Activated T-helper 1 cell treated with anti-CD3 and anti-CD28 coated beads, Interleukin-12 subunit alpha, Interleukin-12 subunit beta, Interleukin-2, Interleukin-4 antibody, amounts not matched to agents 30 ng/mL and 10 ng/mL and 1 ng/mL, durations not matched to agents 14 hours and 24 hours and 36 hours (primary cell): ENCODE data around the gene SPTBN4. TPM values are rescaled to one million over a fixed set of nuclear protein-coding genes. Genes with fewer than 3 reads are reported as not detected.
A peak's percentile ranks its signal among the peaks of the same experiment; 100 is the strongest.

Experiments used
- DNase-seq: peaks from one replicate; pipeline ENCODE4 v3.0.0; 2021; ENCODE audit warnings: low spot score
- H3K27ac Mint-ChIP-seq: one replicate; pipeline ENCODE4 v1.8.0; 2021; ENCODE audit warnings: mild to moderate bottlenecking, mixed read lengths
- H3K27me3 Mint-ChIP-seq: one replicate; pipeline ENCODE4 v1.8.0; 2022; ENCODE audit warnings: mild to moderate bottlenecking, moderate library complexity, mixed read lengths; ENCODE audit not compliant: insufficient read depth
- H3K36me3 Mint-ChIP-seq: one replicate; pipeline ENCODE4 v1.8.0; 2021; ENCODE audit warnings: low read depth, mixed read lengths
- H3K4me1 Mint-ChIP-seq: one replicate; pipeline ENCODE4 v1.8.0; 2021; ENCODE audit warnings: low read depth, mixed read lengths
- H3K4me3 Mint-ChIP-seq: one replicate; pipeline ENCODE4 v1.8.0; 2021; ENCODE audit warnings: mild to moderate bottlenecking, moderate library complexity, mixed read lengths
- H3K9me3 Mint-ChIP-seq: one replicate; pipeline ENCODE4 v1.8.0; 2021; ENCODE audit warnings: mixed read lengths
- intact Hi-C: fragments of 100-400 bp; cut with micrococcal nuclease; formaldehyde crosslinking; loops from one replicate; pipeline ENCODE4 v1.15.1; 2024
- total RNA-seq: library from RNA; stranded (reverse); gene quantifications from 2 replicates; pipeline ENCODE4 v1.2.3, GENCODE V29; 2022

Gene SPTBN4
- total RNA-seq, 1 donor from 2014 or later = 0.21 TPM

- H3K4me1 Mint-ChIP-seq = peaks cover 56% of the 10 kb centered on the region
- H3K9me3 Mint-ChIP-seq = no peaks in the 10 kb centered on the region
- no peak for DNase-seq
- intact Hi-C loops = loop anchor here (1.0 to 2.0 kb wide), 5 partner anchors 16 to 294 kb away; no protein-coding TSS in a partner anchor
- no peak overlapping the region for H3K4me3 Mint-ChIP-seq
- H3K27me3 Mint-ChIP-seq = peaks cover 49% of the 10 kb centered on the region
- H3K27ac Mint-ChIP-seq = peak overlapping the region; percentile 3
- no peaks in the 10 kb centered on the region for H3K36me3 Mint-ChIP-seq
These were observed 132.1 kb downstream of the SPTBN4 start for GRCh38 chr19:40598918-40599307.

DNA sequence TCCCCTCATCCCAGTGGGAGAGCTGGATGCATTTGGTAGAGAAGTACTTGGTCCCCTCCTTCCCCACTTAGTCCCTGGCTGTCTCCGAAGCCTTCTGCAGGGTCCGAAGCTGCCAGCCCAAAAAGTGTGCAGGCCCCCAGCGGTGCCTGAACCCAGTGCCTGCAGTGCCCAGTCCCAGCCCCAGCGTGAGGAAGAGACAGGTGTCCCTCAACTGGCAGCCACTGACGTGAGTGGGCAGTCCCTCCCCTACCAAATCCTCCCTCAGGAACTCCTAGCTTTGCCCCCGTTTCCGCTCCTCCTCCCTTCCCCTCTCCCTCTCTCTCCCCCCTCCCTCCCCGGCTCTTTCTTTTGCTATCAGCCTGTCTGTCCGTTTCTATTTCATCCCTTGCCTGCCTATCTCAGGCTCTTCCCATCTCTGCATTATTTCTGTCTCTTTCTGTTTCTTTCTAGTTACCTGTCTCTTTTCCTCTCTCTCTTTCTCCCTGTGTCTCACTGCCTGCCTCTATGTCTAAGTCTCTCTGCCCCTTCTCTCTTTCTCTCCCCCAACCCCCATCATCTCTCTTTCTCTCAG, 132.6 kb downstream of the SPTBN4 start:
- no peaks in the 10 kb centered on the region for H3K36me3 Mint-ChIP-seq
- no peaks in the 10 kb centered on the region for H3K9me3 Mint-ChIP-seq
- H3K4me3 Mint-ChIP-seq = peak overlapping the region; percentile 27
- DNase-seq = no peak
- H3K27me3 Mint-ChIP-seq = peaks cover 49% of the 10 kb centered on the region
- H3K27ac Mint-ChIP-seq = peak overlapping the region; percentile 3
- H3K4me1 Mint-ChIP-seq = peaks cover 56% of the 10 kb centered on the region
- intact Hi-C loops = loop anchor here (2.0 kb wide), 1 partner anchor 15 kb away; no protein-coding TSS in a partner anchor

GRCh38 chr19:40599902-40600569, 133.2 kb downstream of the SPTBN4 start:
- Mint-ChIP-seq H3K27me3 (peaks cover 46% of the 10 kb centered on the region), H3K4me3 (peak overlapping the region; percentile 27), H3K4me1 (peaks cover 55% of the 10 kb centered on the region), H3K27ac (no peak overlapping the region), H3K9me3 (no peaks in the 10 kb centered on the region), H3K36me3 (no peaks in the 10 kb centered on the region)
- no peak for DNase-seq
- intact Hi-C loops = loop anchor here (2.0 to 10.0 kb wide), 2 partner anchors 15 to 455 kb away; no protein-coding TSS in a partner anchor

- no peaks in the 10 kb centered on the region for H3K9me3 Mint-ChIP-seq
- no peak overlapping the region for H3K27ac Mint-ChIP-seq
- peaks cover 58% of the 10 kb centered on the region for H3K4me1 Mint-ChIP-seq
- intact Hi-C loops = loop anchor here (10.0 kb wide), 1 partner anchor 456 kb away; no protein-coding TSS in a partner anchor
- H3K27me3 Mint-ChIP-seq = peaks cover 46% of the 10 kb centered on the region
- H3K4me3 Mint-ChIP-seq = peak overlapping the region; percentile 19
- no peaks in the 10 kb centered on the region for H3K36me3 Mint-ChIP-seq
- no peak for DNase-seq
These were observed 133.9 kb downstream of the SPTBN4 start for GRCh38 chr19:40600570-40601133.

DNA sequence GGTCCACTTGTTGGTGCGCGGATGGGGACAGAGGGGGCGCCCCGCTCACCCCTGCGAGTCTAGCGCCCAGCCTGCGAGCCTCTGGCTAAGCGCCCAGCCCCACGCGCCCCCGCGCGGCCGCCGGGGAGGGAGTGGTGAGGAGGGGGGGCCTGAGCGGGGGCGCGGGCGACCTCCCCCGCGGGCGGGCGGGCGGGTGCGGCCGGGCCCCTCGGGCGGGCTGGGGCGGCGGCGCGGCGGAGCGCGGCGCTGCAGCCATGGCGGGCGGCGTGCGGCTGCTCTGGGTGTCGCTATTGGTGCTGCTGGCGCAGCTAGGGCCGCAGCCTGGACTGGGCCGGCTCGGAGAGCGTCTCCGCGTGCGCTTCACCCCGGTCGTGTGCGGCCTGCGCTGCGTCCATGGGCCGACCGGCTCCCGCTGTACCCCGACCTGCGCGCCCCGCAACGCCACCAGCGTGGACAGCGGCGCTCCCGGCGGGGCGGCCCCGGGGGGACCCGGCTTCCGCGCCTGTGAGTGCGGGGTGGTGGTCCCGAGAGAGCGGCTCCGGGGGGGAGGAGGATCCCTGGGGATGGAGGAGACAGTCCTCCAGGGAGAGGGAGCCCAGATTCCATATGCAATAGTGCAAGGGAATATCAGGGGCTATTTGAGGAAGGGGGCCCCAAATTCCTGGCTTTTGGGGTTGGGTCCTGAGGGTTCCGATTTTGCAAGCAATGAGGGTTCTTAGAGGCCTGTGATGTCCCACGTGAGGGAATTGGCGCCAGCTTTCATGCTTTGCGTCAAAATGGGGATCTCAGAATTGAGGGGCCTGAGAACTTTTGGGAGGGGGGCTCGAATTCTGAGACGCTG, 134.6 kb downstream of the SPTBN4 start, which contains the start of gene LTBP4:
LTBP4 (plus strand) TSS at position 236 of the 841 bp plus-strand sequence; CDS start at position 255, 19 bp downstream.
- DNase-seq = no peak
- peaks cover 40% of the 10 kb centered on the region for H3K27me3 Mint-ChIP-seq
- peak within 1 kb of the TSS; percentile 76 for H3K27ac Mint-ChIP-seq
- intact Hi-C loops = loop anchor here (10.0 kb wide), 1 partner anchor 457 kb away; no protein-coding TSS in a partner anchor
- H3K4me1 Mint-ChIP-seq = peaks cover 63% of the 10 kb centered on the region
- peak within 1 kb of the TSS; percentile 65 for H3K4me3 Mint-ChIP-seq
- no peaks in the 10 kb centered on the region for H3K36me3 Mint-ChIP-seq
- H3K9me3 Mint-ChIP-seq = no peaks in the 10 kb centered on the region

GRCh38 chr19:40603071-40603388, 136.2 kb downstream of the SPTBN4 start:
- Mint-ChIP-seq H3K4me1 (peaks cover 59% of the 10 kb centered on the region), H3K9me3 (no peaks in the 10 kb centered on the region), H3K36me3 (no peaks in the 10 kb centered on the region), H3K27ac (no peak overlapping the region), H3K4me3 (peak overlapping the region; percentile 86), H3K27me3 (peaks cover 29% of the 10 kb centered on the region)
- no peak for DNase-seq
- intact Hi-C loops = loop anchor here (10.0 kb wide), 1 partner anchor 458 kb away; no protein-coding TSS in a partner anchor

DNA sequence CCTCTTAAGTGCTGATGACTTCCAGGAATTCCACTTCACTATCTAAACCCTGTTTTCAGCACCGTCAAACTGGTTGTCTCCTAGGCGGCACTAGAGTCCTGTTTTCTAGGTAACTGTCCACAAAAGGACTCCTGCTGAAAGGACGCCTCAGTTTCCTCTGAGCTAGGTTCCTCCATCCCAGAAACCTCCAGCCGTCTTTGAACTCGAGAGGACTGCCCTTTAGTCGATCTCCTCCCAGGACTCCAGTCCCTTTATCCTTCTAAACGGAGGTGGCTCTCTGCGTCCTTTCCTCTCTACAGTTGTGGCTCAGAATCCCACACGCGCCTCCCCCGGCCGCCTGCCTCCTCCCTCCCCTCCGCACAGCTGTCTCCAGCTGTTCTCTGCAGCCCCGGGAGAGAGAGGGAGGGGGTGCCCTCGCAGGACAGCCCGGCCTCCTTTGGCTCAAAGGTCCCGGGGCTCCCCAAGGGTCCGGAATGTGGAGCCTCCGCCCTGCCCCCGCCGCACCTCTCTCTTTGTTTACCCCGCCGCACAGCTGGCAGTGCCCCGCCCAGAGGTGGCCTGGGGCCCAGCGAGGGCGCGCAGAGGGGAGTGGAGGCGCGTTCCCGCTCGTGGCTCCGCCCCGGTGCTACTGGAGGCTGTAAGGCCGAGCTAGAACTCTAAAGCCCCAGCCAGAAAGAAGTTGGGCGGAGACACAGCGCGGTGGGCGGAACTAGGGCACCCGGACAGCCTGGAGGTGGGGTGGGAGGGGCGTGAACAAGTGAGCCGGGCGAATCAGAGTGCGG, 136.8 kb downstream of the SPTBN4 start:
- Mint-ChIP-seq H3K9me3 (no peaks in the 10 kb centered on the region), H3K27me3 (peaks cover 26% of the 10 kb centered on the region), H3K4me3 (peak overlapping the region; percentile 86), H3K4me1 (peaks cover 58% of the 10 kb centered on the region), H3K27ac (peak overlapping the region; percentile 87), H3K36me3 (no peaks in the 10 kb centered on the region)
- intact Hi-C loops = loop anchor here (1.0 to 10.0 kb wide), 6 partner anchors 74 to 459 kb away; partner anchors contain the start of genes RAB4B and SERTAD3
- peak; percentile 97 for DNase-seq

GRCh38 chr19:40604171-40604646, 137.4 kb downstream of the SPTBN4 start:
- no peaks in the 10 kb centered on the region for H3K36me3 Mint-ChIP-seq
- intact Hi-C loops = loop anchor here (1.0 to 10.0 kb wide), 6 partner anchors 75 to 459 kb away; partner anchors contain the start of genes RAB4B and SERTAD3
- H3K27ac Mint-ChIP-seq = peak overlapping the region; percentile 87
- no peaks in the 10 kb centered on the region for H3K9me3 Mint-ChIP-seq
- peaks cover 20% of the 10 kb centered on the region for H3K27me3 Mint-ChIP-seq
- peak overlapping the region; percentile 86 for H3K4me3 Mint-ChIP-seq
- peaks cover 58% of the 10 kb centered on the region for H3K4me1 Mint-ChIP-seq
- no peak for DNase-seq

DNA sequence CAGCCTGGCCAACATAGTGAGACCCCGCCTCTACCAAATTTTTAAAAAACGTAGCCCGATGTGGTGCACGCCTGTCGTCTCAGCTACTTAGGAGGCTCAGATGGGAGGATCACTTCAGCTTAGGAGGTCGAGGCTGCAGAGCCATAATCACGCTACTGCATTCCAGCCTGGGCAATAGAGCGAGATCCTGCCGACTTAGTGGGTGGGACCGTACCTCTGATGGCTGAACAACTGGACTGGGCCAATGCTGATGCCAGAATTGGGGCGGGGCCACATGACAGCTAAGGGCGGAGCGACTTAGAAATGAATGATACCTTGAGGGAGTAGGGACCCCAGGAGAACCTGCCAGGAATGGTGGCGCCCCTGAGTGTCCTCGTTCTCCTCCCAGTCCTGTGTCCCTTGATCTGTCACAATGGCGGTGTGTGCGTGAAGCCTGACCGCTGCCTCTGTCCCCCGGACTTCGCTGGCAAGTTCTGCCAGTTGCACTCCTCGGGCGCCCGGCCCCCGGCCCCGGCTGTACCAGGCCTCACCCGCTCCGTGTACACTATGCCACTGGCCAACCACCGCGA, 137.9 kb downstream of the SPTBN4 start:
- no peaks in the 10 kb centered on the region for H3K9me3 Mint-ChIP-seq
- no peaks in the 10 kb centered on the region for H3K36me3 Mint-ChIP-seq
- H3K4me3 Mint-ChIP-seq = peak overlapping the region; percentile 86
- no peak for DNase-seq
- intact Hi-C loops = loop anchor here (1.0 to 10.0 kb wide), 11 partner anchors 10 to 460 kb away; partner anchors contain the start of genes BLVRB, RAB4B, SERTAD3 and SHKBP1
- H3K27ac Mint-ChIP-seq = peak overlapping the region; percentile 96
- peaks cover 16% of the 10 kb centered on the region for H3K27me3 Mint-ChIP-seq
- peaks cover 54% of the 10 kb centered on the region for H3K4me1 Mint-ChIP-seq

- H3K27ac Mint-ChIP-seq = peak overlapping the region; percentile 96
- DNase-seq = peak; percentile 84
- H3K36me3 Mint-ChIP-seq = no peaks in the 10 kb centered on the region
- no peaks in the 10 kb centered on the region for H3K9me3 Mint-ChIP-seq
- peaks cover 13% of the 10 kb centered on the region for H3K27me3 Mint-ChIP-seq
- H3K4me1 Mint-ChIP-seq = peaks cover 58% of the 10 kb centered on the region
- H3K4me3 Mint-ChIP-seq = peak overlapping the region; percentile 87
- intact Hi-C loops = loop anchor here (1.0 to 10.0 kb wide), 9 partner anchors 9 to 461 kb away; partner anchors contain the start of genes BLVRB, RAB4B and SHKBP1
These were observed 138.6 kb downstream of the SPTBN4 start for GRCh38 chr19:40605216-40605971.
